Measurements from ENCODE around the gene NUBP1. TPM values are rescaled to one million over a fixed set of nuclear protein-coding genes. Genes with fewer than 3 reads are reported as not detected.

NUBP1 gene
- polyA plus RNA-seq, 3 donors = 52.8 to 56.6 (median 54.3) TPM

GRCh38 chr16:10808218-10808617 is 64.6 kb downstream of the NUBP1 start:
- no peak for TF ChIP-seq CTCF (IDR thresholded peaks at IDR 0.05)
- Mint-ChIP-seq H3K4me3 (no peak overlapping the region), H3K27ac (peak overlapping the region in 3 of 7 donors; percentile 10 to 78 (median 27)), H3K4me1 (peaks cover 53% of the 10 kb centered on the region), H3K9me3 (no peaks in the 10 kb centered on the region), H3K36me3 (peaks cover 0 to 6% of the 10 kb centered on the region in 2 donors), H3K27me3 (ENCODE audit: low read depth in 3 of 3) (no peaks in the 10 kb centered on the region)
- Histone ChIP-seq H3K36me3 (replicated peaks in 1 of 2; ENCODE audit: control insufficient read depth in 1 of 2, insufficient read depth in 2 of 2, low read length in 2 of 2) (no peaks in the 10 kb centered on the region), H3K9ac (ENCODE audit: insufficient read depth, low read length, poor library complexity, severe bottlenecking) (no peak overlapping the region), H3K27ac (ENCODE audit: low read depth in 1 of 2, low read length in 2 of 2) (no peak overlapping the region), H3K27me3 (ENCODE audit: control insufficient read depth in 2 of 2, insufficient read depth in 2 of 2, low read length in 2 of 2) (no peaks in the 10 kb centered on the region), H3K9me3 (replicated peaks in 1 of 2; ENCODE audit: control insufficient read depth in 1 of 2, insufficient read depth in 1 of 2, low read length in 2 of 2) (no peaks in the 10 kb centered on the region), H4K20me1 (ENCODE audit: insufficient read depth, low read length) (no peaks in the 10 kb centered on the region), H2AFZ (ENCODE audit: insufficient read depth, low read depth, low read length, poor library complexity, severe bottlenecking) (no peak overlapping the region), H3K4me1 (ENCODE audit: control insufficient read depth in 1 of 2, insufficient read depth in 2 of 2, low read length in 2 of 2) (peaks cover 47 to 49% of the 10 kb centered on the region in 2 donors), H3K4me2 (replicated peaks; ENCODE audit: extremely low read depth, low read length, poor library complexity, severe bottlenecking) (no peak overlapping the region), H3K4me3 (replicated peaks in 1 of 3; ENCODE audit: low read depth in 2 of 3, low read length in 3 of 3) (no peak overlapping the region), H3K79me2 (ENCODE audit: insufficient read depth, low read length) (no peaks in the 10 kb centered on the region)
- WGBS (ENCODE audit: insufficient coverage) = no CpG with 5 or more reads among the region's 3 CpGs
- DNase-seq = no peak
- intact Hi-C loops (cut with micrococcal nuclease) = loop anchor here in 1 of 2 donors (5.0 kb wide), 1 partner anchor 64 kb away; no protein-coding TSS in a partner anchor

DNA sequence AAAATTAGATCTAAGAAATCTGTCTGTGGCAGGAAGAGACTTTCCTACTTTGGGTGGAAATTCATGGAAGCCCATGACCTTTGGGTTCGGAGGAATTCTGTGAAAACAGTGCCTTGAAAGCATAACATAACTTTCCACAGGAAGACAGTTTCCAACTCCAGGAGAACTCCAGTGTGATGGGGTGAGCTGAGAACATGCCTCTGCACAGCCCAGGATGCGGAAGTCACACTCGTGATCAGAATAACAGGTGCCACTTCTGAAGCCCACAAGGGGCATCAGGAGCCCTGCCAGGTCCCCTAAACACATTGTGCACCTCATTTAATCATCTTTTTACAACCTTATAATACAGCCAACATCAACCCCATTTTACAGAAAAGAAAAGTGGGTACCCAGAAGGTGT is 65.2 kb downstream of the NUBP1 start:
- no peaks in the 10 kb centered on the region for H4K20me1 ChIP-seq (ENCODE audit: insufficient read depth, low read length)
- peaks cover 0 to 7% of the 10 kb centered on the region in 2 donors for H3K36me3 Mint-ChIP-seq
- no peaks in the 10 kb centered on the region for H3K9me3 Mint-ChIP-seq
- peak overlapping the region in 3 of 7 donors; percentile 10 to 59 (median 27) for H3K27ac Mint-ChIP-seq
- H3K4me3 Mint-ChIP-seq = no peak overlapping the region
- no peaks in the 10 kb centered on the region for H3K9me3 ChIP-seq (replicated peaks in 1 of 2; ENCODE audit: control insufficient read depth in 1 of 2, insufficient read depth in 1 of 2, low read length in 2 of 2)
- H3K79me2 ChIP-seq (ENCODE audit: insufficient read depth, low read length) = no peaks in the 10 kb centered on the region
- peaks cover 54% of the 10 kb centered on the region for H3K4me1 Mint-ChIP-seq
- TF ChIP-seq CTCF (IDR thresholded peaks at IDR 0.05) = no peak
- H3K27me3 Mint-ChIP-seq (ENCODE audit: low read depth in 3 of 3) = no peaks in the 10 kb centered on the region
- no peak overlapping the region for H3K9ac ChIP-seq (ENCODE audit: insufficient read depth, low read length, poor library complexity, severe bottlenecking)
- no peak overlapping the region for H3K4me2 ChIP-seq (replicated peaks; ENCODE audit: extremely low read depth, low read length, poor library complexity, severe bottlenecking)
- no peak overlapping the region for H3K27ac ChIP-seq (ENCODE audit: low read depth in 1 of 2, low read length in 2 of 2)
- DNase-seq = no peak
- intact Hi-C loops (cut with micrococcal nuclease) = loop anchor here in 1 of 2 donors (5.0 kb wide), 1 partner anchor 63 kb away; no protein-coding TSS in a partner anchor
- peaks cover 47 to 49% of the 10 kb centered on the region in 2 donors for H3K4me1 ChIP-seq (ENCODE audit: control insufficient read depth in 1 of 2, insufficient read depth in 2 of 2, low read length in 2 of 2)
- H3K4me3 ChIP-seq (replicated peaks in 1 of 3; ENCODE audit: low read depth in 2 of 3, low read length in 3 of 3) = no peak overlapping the region
- H3K27me3 ChIP-seq (ENCODE audit: control insufficient read depth in 2 of 2, insufficient read depth in 2 of 2, low read length in 2 of 2) = no peaks in the 10 kb centered on the region
- H3K36me3 ChIP-seq (replicated peaks in 1 of 2; ENCODE audit: control insufficient read depth in 1 of 2, insufficient read depth in 2 of 2, low read length in 2 of 2) = no peaks in the 10 kb centered on the region
- H2AFZ ChIP-seq (ENCODE audit: insufficient read depth, low read depth, low read length, poor library complexity, severe bottlenecking) = no peak overlapping the region
- WGBS (ENCODE audit: insufficient coverage) = 100% methylated on average over 1 of the region's 3 CpGs
